HepG2 (cell line): ENCODE results near the gene OR2V2. TPM values are rescaled to one million over a fixed set of nuclear protein-coding genes. Genes with fewer than 3 reads are reported as not detected.
A peak's percentile ranks its signal among the peaks of the same experiment; 100 is the strongest.

Source experiments
- HDAC1 ChIP-seq: sonication (generic); formaldehyde crosslinking; IDR thresholded peaks from 2 replicates; pipeline ENCODE4 v1.5.1; 2020; ENCODE audit warnings: mild to moderate bottlenecking, missing genetic modification reagents
- IRF2 ChIP-seq: IDR thresholded peaks from 2 replicates; pipeline ENCODE4 v1.6.1; 2018; ENCODE audit warnings: missing genetic modification reagents, missing compliant biosample characterization
- IRX3 ChIP-seq: sonication (generic); formaldehyde crosslinking; IDR thresholded peaks from 2 replicates; pipeline ENCODE4 v1.8.1; 2023; ENCODE audit warnings: mild to moderate bottlenecking, low read depth, missing genetic modification reagents, borderline replicate concordance
- KLF16 ChIP-seq, 2 experiments: sonication (generic) in 1 of 2; formaldehyde crosslinking in 1 of 2; IDR thresholded peaks; 2 replicates each; pipeline versions ENCODE4 v1.6.1 to v1.8.0; 2016 to 2023; ENCODE audit warnings: missing genetic modification reagents in 2 of 2, missing compliant biosample characterization in 1 of 2
- PITX1 ChIP-seq: sonication (generic); formaldehyde crosslinking; IDR thresholded peaks from 2 replicates; pipeline ENCODE4 v1.5.1; 2020; ENCODE audit warnings: mild to moderate bottlenecking, missing genetic modification reagents
- SIN3A ChIP-seq: IDR thresholded peaks from 2 replicates; pipeline ENCODE4 v1.6.1; 2011; ENCODE audit warnings: low read depth, mild to moderate bottlenecking, control low read depth, low read length, borderline replicate concordance
- TAF1 ChIP-seq: sonication (generic); formaldehyde crosslinking; IDR thresholded peaks from 2 replicates; pipeline ENCODE4 v1.4.0; 2020; ENCODE audit warnings: missing genetic modification reagents
- YEATS4 ChIP-seq: sonication (generic); formaldehyde crosslinking; IDR thresholded peaks from 2 replicates; pipeline ENCODE4 v1.4.0; 2020; ENCODE audit warnings: missing genetic modification reagents, borderline replicate concordance
- ZBTB42 ChIP-seq: sonication (generic); formaldehyde crosslinking; IDR thresholded peaks from 2 replicates; pipeline ENCODE4 v1.5.0; 2020; ENCODE audit warnings: mild to moderate bottlenecking, missing genetic modification reagents
- ZNF263 ChIP-seq: sonication (generic); formaldehyde crosslinking; IDR thresholded peaks from 2 replicates; pipeline ENCODE4 v1.4.0; 2020; ENCODE audit warnings: missing genetic modification reagents
- ZNF317 ChIP-seq: sonication (generic); formaldehyde crosslinking; IDR thresholded peaks from 2 replicates; pipeline ENCODE4 v1.5.0; 2020; ENCODE audit warnings: mild to moderate bottlenecking, missing genetic modification reagents
- ZNF891 ChIP-seq: sonication (generic); formaldehyde crosslinking; IDR thresholded peaks from 2 replicates; pipeline ENCODE4 v1.5.0; 2020; ENCODE audit warnings: mild to moderate bottlenecking, missing genetic modification reagents
- polyA plus RNA-seq, 8 experiments: library from polyadenylated mRNA; depleted of rRNA in 3 of 8; stranded (reverse) in 7 of 8; unstranded in 1 of 8; fragments of >200 nt; fragmentation: Illumina TruSeq in 4 of 8; extraction: Trizol in 4 of 8; gene quantifications; 2 replicates each; pipeline versions ENCODE4 v1.2.1 to v1.2.3, GENCODE V29; 2011 to 2016; ENCODE audit warnings: low read depth in 4 of 8, missing spikeins in 1 of 8, mixed read lengths in 1 of 8; ENCODE audit not compliant: insufficient read depth in 1 of 8
- total RNA-seq, 5 experiments: library from RNA; depleted of rRNA; stranded (reverse); fragments of >200 nt; fragmentation: Illumina TruSeq; extraction: Trizol; gene quantifications; 2 replicates each; pipeline ENCODE4 v1.2.3, GENCODE V29; 2016; ENCODE audit warnings: low read depth in 1 of 5
- TF ChIP-seq, protein P1 (sequence below), 2 experiments: IDR thresholded peaks; 2 replicates each; pipeline ENCODE4 v1.6.1; 2011 to 2012; ENCODE audit warnings: low read length in 2 of 2, borderline replicate concordance in 1 of 2, low read depth in 1 of 2, mild to moderate bottlenecking in 1 of 2, moderate library complexity in 1 of 2
- TF ChIP-seq, protein P2 (sequence below): sonication (generic); formaldehyde crosslinking; IDR thresholded peaks from 2 replicates; pipeline ENCODE4 v1.8.0; 2022; ENCODE audit warnings: missing genetic modification reagents, mild to moderate bottlenecking, inconsistent platforms, borderline replicate concordance
- TF ChIP-seq, protein P3 (sequence below): sonication (generic); formaldehyde crosslinking; IDR thresholded peaks from 2 replicates; pipeline ENCODE4 v1.5.1; 2020; ENCODE audit warnings: missing genetic modification reagents, mild to moderate bottlenecking, borderline replicate concordance
- TF ChIP-seq, protein P4 (sequence below): sonication (generic); formaldehyde crosslinking; IDR thresholded peaks from 2 replicates; pipeline ENCODE4 v1.4.0; 2020; ENCODE audit warnings: missing genetic modification reagents

Gene OR2V2
- total and polyA plus RNA-seq, 2 of the 13 experiments (the other 11 are each of a cell fraction or from before 2014, with no cell fraction given): not detected

DNA sequence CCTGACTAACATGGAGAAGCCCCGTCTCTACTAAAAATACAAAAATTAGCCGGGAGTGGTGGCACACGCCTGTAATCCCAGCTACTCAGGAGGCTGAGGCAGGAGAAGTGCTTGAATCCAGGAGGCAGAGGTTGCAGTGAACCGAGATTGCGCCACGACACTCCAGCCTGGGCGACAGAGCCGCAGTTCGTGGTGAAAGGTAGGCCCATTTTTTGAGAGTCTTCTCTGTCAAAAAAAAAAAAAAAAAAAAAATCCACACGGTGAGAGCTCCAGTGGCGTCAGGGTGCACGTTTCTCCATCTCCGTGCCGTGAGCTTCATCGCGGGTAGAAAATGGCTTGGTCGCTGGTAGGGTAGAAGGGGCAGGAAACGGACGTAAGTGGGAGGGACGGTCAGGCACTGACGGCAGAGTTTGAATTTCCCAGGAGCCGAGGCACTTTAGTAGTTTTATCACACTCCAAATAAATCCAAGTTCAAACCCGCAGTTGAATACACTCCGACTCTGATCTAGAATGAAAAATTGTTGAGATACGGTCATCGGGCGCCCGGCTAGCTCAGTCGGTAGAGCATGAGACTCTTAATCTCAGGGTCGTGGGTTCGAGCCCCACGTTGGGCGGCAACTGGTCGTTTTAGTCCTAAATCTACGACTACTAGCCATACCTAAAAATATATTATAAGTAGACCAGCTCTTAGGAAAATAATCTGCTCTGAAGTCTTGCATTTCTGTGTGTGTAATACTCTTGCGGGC, 60.0 kb downstream of the OR2V2 start (continued):
- TF ChIP-seq HDAC1 (CRISPR knock-in tag) (no peak), PITX1 (CRISPR knock-in tag) (peak; percentile 23; the same call in 1 of the 2 replicates), IRX3 (CRISPR knock-in tag) (no peak), TAF1 (CRISPR knock-in tag) (no peak), IRF2 (CRISPR knock-in tag) (peak; percentile 55; the same call in 1 of the 2 replicates), KLF16 (CRISPR knock-in tag; IDR thresholded peaks at IDR 0.05) (peak in 1 of 2 experiments; percentile 63; a peak in 1 of 4 replicates), SIN3A (no peak), ZBTB42 (no peak), ZNF891 (CRISPR knock-in tag) (no peak), ZNF263 (CRISPR knock-in tag) (no peak), ZNF317 (CRISPR knock-in tag) (no peak), YEATS4 (CRISPR knock-in tag) (peak; percentile 17; the same call in 1 of the 2 replicates)
- TF ChIP-seq, protein P1, sequence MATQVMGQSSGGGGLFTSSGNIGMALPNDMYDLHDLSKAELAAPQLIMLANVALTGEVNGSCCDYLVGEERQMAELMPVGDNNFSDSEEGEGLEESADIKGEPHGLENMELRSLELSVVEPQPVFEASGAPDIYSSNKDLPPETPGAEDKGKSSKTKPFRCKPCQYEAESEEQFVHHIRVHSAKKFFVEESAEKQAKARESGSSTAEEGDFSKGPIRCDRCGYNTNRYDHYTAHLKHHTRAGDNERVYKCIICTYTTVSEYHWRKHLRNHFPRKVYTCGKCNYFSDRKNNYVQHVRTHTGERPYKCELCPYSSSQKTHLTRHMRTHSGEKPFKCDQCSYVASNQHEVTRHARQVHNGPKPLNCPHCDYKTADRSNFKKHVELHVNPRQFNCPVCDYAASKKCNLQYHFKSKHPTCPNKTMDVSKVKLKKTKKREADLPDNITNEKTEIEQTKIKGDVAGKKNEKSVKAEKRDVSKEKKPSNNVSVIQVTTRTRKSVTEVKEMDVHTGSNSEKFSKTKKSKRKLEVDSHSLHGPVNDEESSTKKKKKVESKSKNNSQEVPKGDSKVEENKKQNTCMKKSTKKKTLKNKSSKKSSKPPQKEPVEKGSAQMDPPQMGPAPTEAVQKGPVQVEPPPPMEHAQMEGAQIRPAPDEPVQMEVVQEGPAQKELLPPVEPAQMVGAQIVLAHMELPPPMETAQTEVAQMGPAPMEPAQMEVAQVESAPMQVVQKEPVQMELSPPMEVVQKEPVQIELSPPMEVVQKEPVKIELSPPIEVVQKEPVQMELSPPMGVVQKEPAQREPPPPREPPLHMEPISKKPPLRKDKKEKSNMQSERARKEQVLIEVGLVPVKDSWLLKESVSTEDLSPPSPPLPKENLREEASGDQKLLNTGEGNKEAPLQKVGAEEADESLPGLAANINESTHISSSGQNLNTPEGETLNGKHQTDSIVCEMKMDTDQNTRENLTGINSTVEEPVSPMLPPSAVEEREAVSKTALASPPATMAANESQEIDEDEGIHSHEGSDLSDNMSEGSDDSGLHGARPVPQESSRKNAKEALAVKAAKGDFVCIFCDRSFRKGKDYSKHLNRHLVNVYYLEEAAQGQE (IDR thresholded peaks at IDR 0.05; ENCODE audit: borderline replicate concordance in 1 of 2, low read depth in 1 of 2, low read length in 2 of 2): no peak
- TF ChIP-seq, protein P2, sequence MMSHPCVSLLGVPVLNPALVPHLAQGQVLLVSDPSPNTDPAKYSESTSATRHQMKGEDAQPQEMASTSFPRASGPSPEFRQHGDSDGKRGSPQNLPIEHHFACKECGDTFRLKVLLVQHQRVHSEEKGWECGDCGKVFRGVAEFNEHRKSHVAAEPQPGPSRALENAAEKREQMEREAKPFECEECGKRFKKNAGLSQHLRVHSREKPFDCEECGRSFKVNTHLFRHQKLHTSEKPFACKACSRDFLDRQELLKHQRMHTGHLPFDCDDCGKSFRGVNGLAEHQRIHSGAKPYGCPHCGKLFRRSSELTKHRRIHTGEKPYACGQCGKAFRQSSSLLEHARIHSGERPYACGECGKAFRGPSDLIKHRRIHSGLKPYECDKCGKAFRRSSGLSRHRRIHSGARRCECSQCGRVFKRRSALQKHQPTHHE (CRISPR knock-in tag): no peak
- TF ChIP-seq, protein P3, sequence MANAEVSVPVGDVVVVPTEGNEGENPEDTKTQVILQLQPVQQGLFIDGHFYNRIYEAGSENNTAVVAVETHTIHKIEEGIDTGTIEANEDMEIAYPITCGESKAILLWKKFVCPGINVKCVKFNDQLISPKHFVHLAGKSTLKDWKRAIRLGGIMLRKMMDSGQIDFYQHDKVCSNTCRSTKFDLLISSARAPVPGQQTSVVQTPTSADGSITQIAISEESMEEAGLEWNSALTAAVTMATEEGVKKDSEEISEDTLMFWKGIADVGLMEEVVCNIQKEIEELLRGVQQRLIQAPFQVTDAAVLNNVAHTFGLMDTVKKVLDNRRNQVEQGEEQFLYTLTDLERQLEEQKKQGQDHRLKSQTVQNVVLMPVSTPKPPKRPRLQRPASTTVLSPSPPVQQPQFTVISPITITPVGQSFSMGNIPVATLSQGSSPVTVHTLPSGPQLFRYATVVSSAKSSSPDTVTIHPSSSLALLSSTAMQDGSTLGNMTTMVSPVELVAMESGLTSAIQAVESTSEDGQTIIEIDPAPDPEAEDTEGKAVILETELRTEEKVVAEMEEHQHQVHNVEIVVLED (CRISPR knock-in tag): no peak; the same call in 1 of the 2 replicates
- TF ChIP-seq, protein P4, sequence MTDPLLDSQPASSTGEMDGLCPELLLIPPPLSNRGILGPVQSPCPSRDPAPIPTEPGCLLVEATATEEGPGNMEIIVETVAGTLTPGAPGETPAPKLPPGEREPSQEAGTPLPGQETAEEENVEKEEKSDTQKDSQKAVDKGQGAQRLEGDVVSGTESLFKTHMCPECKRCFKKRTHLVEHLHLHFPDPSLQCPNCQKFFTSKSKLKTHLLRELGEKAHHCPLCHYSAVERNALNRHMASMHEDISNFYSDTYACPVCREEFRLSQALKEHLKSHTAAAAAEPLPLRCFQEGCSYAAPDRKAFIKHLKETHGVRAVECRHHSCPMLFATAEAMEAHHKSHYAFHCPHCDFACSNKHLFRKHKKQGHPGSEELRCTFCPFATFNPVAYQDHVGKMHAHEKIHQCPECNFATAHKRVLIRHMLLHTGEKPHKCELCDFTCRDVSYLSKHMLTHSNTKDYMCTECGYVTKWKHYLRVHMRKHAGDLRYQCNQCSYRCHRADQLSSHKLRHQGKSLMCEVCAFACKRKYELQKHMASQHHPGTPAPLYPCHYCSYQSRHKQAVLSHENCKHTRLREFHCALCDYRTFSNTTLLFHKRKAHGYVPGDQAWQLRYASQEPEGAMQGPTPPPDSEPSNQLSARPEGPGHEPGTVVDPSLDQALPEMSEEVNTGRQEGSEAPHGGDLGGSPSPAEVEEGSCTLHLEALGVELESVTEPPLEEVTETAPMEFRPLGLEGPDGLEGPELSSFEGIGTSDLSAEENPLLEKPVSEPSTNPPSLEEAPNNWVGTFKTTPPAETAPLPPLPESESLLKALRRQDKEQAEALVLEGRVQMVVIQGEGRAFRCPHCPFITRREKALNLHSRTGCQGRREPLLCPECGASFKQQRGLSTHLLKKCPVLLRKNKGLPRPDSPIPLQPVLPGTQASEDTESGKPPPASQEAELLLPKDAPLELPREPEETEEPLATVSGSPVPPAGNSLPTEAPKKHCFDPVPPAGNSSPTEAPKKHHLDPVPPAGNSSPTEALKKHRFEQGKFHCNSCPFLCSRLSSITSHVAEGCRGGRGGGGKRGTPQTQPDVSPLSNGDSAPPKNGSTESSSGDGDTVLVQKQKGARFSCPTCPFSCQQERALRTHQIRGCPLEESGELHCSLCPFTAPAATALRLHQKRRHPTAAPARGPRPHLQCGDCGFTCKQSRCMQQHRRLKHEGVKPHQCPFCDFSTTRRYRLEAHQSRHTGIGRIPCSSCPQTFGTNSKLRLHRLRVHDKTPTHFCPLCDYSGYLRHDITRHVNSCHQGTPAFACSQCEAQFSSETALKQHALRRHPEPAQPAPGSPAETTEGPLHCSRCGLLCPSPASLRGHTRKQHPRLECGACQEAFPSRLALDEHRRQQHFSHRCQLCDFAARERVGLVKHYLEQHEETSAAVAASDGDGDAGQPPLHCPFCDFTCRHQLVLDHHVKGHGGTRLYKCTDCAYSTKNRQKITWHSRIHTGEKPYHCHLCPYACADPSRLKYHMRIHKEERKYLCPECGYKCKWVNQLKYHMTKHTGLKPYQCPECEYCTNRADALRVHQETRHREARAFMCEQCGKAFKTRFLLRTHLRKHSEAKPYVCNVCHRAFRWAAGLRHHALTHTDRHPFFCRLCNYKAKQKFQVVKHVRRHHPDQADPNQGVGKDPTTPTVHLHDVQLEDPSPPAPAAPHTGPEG: no peak
